PC-3 (cell line): ENCODE measurements around the gene CDC14C.

Source experiments
- CTCF ChIP-seq: fragments of 300-600 bp; sonication (generic); conservative IDR thresholded peaks from 2 replicates; pipeline ENCODE4 v1.5.1; 2017; ENCODE audit warnings: antibody characterized with exemption, low read depth, mild to moderate bottlenecking, low read length
- EZH2 ChIP-seq: fragments of 300-600 bp; sonication (generic); IDR thresholded peaks from one replicate; pipeline ENCODE4 v1.6.1; 2017; ENCODE audit warnings: antibody characterized with exemption, mild to moderate bottlenecking, low read length; ENCODE audit not compliant: unreplicated experiment
- EZH2phosphoT487 ChIP-seq: fragments of 300-600 bp; sonication (generic); IDR thresholded peaks from 2 replicates; pipeline ENCODE4 v1.6.1; 2018; ENCODE audit warnings: mild to moderate bottlenecking, antibody characterized with exemption, low read length, borderline replicate concordance

GRCh38 chr7:48933549-48934085, 9.3 kb downstream of the CDC14C start:
- TF ChIP-seq CTCF = no peak
- TF ChIP-seq EZH2 = no peak
- no peak for TF ChIP-seq EZH2phosphoT487
